Spleen (tissue), 7 donors: ENCODE results near the gene ZNF335.

Source experiments
- CTCF ChIP-seq, 11 experiments: fragments of 200-600 bp in 7 of 11; fragments of 450-650 bp in 4 of 11; sonication (generic) in 4 of 11; IDR thresholded peaks in 8 of 11; conservative IDR thresholded peaks in 3 of 11; 1 replicate in 7 of 11; 2 replicates in 4 of 11; pipeline versions ENCODE4 v1.4.0 to v1.8.0; 2016 to 2021; ENCODE audit warnings: antibody characterized with exemption in 11 of 11, inconsistent platforms in 4 of 11, mild to moderate bottlenecking in 1 of 11
- POLR2AphosphoS5 ChIP-seq, 3 donors: sonication (generic); formaldehyde crosslinking; IDR thresholded peaks; one replicate each; pipeline ENCODE4 v1.5.1; 2017; ENCODE audit warnings: antibody characterized with exemption in 3 of 3
- donor health status: DM: no; HTN: no; CAD: no; lungs with moderate emphysema.
- donor health status: DM: no; HTN: no; CAD: no.
- donor health status: DM: no; HTN: no; CAD: no.

GRCh38 chr20:45905505-45906079, 66.4 kb downstream of the ZNF335 start:
- TF ChIP-seq POLR2AphosphoS5 (IDR thresholded peaks at IDR 0.05) (no peak), CTCF (IDR thresholded peaks at IDR 0.05 in 8 of 11, conservative IDR thresholded peaks at IDR 0.05 in 3 of 11) (no peak)
